Measurements from ENCODE around the gene CPEB2.
A peak's percentile ranks its signal among the peaks of the same experiment; 100 is the strongest.

Gene CPEB2

GRCh38 chr4:15011166-15011565 lies 8.9 kb downstream of the CPEB2 start:
- DNase-seq, result no peak

GRCh38 chr4:15012017-15012788 lies 9.9 kb downstream of the CPEB2 start:
- DNase-seq, result no peak

GRCh38 chr4:15013585-15013984 lies 11.3 kb downstream of the CPEB2 start:
- DNase-seq, result no peak

- DNase-seq, result no peak
Measured at GRCh38 chr4:15015170-15015569, 12.9 kb downstream of the CPEB2 start.

- DNase-seq, result no peak
Measured at GRCh38 chr4:15018361-15018760, 16.1 kb downstream of the CPEB2 start.

GRCh38 chr4:15020502-15021286 lies 18.4 kb downstream of the CPEB2 start:
- DNase-seq, result no peak

- no peak for DNase-seq
Measured at GRCh38 chr4:15021311-15021710, 19.0 kb downstream of the CPEB2 start.

GRCh38 chr4:15021946-15022345 lies 19.7 kb downstream of the CPEB2 start:
- no peak for DNase-seq

GRCh38 chr4:15024386-15024785 lies 22.1 kb downstream of the CPEB2 start:
- DNase-seq, result peak; percentile 68

- no peak for DNase-seq
Measured at GRCh38 chr4:15025693-15026092, 23.4 kb downstream of the CPEB2 start.

GRCh38 chr4:15027921-15028435 lies 25.7 kb downstream of the CPEB2 start:
- no peak for DNase-seq

GRCh38 chr4:15031197-15031596 lies 28.9 kb downstream of the CPEB2 start:
- no peak for DNase-seq

- DNase-seq, result peak; percentile 62
Measured at GRCh38 chr4:15031993-15032675, 29.9 kb downstream of the CPEB2 start.

GRCh38 chr4:15034071-15034764 lies 31.9 kb downstream of the CPEB2 start:
- peak; percentile 75 for DNase-seq

- DNase-seq, result peak; percentile 29
Measured at GRCh38 chr4:15035159-15035558, 32.9 kb downstream of the CPEB2 start.

GRCh38 chr4:15037923-15038541 lies 35.8 kb downstream of the CPEB2 start:
- DNase-seq, result peak; percentile 79

- DNase-seq, result peak; percentile 47
Measured at GRCh38 chr4:15040916-15041463, 38.7 kb downstream of the CPEB2 start.

GRCh38 chr4:15042529-15043167 lies 40.4 kb downstream of the CPEB2 start:
- no peak for DNase-seq

- DNase-seq, result no peak
Measured at GRCh38 chr4:15043226-15043625, 40.9 kb downstream of the CPEB2 start.

GRCh38 chr4:15043922-15044321 lies 41.6 kb downstream of the CPEB2 start:
- no peak for DNase-seq

GRCh38 chr4:15054541-15054940 lies 52.3 kb downstream of the CPEB2 start:
- DNase-seq, result no peak

Data from fibroblast of skin of back (primary cell).